Loucy (cell line): ENCODE results near the gene GCGR.

Experiments used
- CTCF ChIP-seq: fragments of 200-600 bp; sonication (generic); conservative IDR thresholded peaks from 2 replicates; pipeline ENCODE4 v1.5.1; 2014; ENCODE audit warnings: mild to moderate bottlenecking, antibody characterized with exemption, low read length
- EZH2phosphoT487 ChIP-seq: fragments of 200-600 bp; IDR thresholded peaks from 2 replicates; pipeline ENCODE4 v1.6.1; 2018; ENCODE audit warnings: antibody characterized with exemption, mild to moderate bottlenecking, moderate library complexity, borderline replicate concordance

DNA sequence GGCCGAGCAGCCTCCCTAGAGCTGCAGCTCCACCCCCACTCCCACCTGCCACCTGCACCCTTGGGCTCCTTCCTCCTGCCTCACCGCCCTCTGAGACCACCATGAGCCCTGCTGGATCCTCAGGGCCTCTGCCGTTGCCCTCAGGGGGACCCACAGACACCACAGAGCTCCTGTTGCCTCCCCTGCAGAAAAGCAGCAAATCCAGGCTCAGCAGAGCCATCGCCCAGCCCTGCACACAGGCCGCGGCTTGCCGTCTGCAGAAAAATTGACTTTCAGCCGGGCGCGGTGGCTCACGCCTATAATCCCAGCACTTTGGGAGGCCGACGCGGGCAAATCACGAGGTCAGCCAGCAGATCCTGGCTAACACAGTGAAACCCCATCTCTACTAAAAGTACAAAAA is 37.9 kb downstream of the GCGR start:
- no peak for TF ChIP-seq CTCF
- TF ChIP-seq EZH2phosphoT487, result no peak
